Activated T-helper 9 cell treated with anti-CD3 and anti-CD28 coated beads, Interleukin-2, amount 50 U/mL, for 16 hours (primary cell): ENCODE measurements around the gene LRRC36.
A peak's percentile ranks its signal among the peaks of the same experiment; 100 is the strongest.

Source experiments
- DNase-seq: peaks from one replicate; pipeline ENCODE4 v3.0.0-alpha.2; 2020; ENCODE audit warnings: low read depth

LRRC36 gene

DNA sequence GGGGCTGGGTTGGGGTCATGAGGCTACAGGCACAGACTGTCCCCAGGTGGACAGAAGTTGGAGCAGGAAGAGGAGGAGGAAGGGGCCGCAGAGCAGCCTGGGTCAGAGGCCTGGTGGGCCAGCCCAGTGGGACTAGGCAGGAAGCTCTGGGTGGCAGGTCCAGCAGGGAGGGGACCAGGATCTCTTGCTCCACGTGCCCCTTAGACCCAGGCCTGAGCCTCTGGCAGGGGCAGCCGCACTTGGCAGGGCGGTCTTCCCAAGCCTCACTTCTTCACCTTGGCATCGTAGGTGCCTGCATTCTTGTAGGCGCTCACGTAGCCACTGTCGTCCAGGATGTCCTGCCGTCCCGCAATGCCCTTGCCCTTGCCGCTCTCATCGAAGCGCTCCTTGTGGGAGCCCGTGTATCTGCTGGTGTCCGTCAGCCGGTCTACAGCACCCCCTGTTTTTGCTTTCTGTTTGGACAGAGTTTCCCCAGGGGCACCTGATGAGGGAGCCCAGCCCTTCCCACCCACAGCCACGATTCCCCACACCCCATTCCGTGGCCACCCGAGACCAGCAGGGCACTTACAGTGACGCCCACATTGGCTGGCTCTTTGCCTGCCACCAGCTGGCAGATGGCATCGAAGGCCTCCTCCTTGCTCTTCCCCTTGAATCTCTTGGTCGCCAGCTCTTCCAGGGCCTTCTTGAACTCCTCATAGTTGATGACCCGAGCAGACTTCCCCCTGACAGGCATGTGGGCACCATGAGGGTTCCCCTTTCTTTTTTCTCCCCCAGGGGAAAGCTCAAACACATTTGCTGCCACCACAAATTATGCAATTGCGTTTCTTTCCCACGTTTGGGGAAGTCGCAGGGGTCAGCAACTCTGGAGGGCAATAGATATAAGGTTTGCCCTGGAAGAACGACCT is 63.5 kb downstream of the LRRC36 start:
- DNase-seq = no peak

DNA sequence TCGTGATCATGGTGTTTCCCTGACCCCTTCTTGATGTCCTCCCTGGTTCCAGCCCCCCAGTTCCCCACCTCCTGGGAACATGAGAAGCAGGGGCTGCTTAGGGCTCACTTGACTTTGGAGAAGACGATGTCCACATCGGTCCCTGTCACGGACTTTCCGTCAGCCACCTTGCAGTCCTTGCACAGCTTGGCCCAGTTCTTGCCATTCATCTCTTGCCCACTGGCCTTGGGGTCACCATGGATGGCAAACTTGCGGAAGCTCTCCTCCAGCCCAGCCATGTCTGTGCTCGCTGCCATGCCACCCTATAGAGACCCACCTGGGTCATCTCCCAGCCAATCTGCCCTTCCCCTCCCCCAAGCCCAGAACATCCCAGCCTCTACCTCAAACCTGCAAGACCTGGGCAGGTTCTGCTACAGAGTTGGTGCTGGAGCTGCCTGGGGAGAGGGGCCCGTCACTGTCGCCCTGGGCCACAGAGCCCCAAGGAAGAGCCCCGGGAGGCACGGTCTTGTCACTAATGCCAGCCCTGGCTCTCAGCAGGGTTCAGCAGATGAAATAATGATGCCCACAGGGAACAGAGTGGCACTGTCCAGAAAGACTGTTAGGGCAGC is 64.3 kb downstream of the LRRC36 start:
- DNase-seq = no peak

DNA sequence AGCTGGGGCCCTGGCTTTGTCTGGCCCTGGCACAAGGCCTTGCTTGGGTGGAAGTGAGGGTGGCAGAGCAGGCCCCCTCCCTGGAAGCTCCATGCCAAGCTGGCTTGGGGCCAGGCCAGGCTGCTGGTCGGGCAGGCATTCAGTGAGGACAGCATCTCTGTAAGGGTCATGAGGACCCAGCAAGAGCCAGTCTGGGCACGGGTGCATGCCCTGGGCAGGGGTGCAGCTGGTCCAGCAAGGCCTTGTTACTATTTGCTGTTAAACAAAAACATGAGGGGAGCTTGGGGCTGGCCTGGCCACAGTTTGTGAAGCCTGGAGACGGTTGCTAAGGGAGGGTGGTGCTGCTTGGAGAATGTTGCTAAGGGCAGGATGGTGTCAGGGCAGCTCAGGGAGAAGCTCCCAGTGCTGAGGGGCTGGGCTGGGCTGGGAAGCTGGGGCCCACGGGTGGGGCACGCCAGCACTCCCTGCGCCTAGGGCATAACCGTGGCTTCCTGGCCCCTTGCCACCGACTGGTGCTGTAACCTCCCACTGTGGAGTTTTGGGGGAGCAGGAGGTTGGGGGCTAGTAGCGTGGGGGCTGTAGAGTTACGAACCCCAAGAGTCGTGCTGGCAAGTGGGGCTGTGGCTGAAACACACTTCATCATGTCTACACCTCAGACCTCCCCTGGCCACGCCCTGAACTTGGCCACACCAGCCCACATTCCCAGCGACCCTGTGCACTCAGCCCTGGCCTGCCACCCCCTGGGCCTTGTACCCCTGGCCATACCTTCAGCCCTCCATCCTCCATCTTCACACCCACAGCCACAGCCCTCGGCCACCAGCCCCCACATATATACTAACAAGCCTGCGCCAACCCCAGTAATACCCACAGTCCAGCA is 65.0 kb downstream of the LRRC36 start:
- no peak for DNase-seq

DNA sequence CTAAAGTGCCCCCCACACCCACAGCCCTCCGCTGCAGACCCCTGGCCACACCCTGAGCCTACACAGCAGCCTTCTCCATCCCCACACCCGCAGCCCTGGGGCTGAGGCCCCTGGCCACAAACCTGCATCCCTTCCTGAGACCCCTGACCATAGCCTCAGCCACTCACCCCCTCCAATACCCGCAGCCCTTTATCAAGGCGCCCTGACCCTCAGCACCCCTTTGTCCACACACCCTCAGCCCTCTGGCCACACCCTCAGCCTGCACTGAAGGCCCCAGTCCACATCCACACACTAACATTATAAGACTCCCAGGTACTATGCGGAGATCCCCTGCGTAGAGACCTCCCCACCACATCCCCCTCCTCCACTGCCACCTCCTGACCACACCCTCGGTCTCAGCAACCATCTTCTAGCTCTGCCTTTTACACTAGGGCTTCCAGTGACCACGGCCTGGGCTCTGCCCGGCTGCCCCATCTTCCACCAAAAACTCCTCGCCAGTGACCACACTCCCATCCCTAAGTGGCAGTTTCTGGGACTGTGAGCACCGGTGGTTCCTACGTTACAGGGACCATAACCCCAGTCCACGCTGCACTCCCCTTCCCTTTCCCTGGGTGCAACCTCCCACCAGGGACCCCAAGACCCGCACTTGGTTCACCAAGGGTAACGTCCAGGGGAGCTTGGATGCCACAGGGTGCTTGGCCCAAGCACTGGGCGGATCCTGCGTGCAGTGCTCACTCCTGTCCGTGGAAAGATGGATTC is 65.9 kb downstream of the LRRC36 start:
- no peak for DNase-seq

DNA sequence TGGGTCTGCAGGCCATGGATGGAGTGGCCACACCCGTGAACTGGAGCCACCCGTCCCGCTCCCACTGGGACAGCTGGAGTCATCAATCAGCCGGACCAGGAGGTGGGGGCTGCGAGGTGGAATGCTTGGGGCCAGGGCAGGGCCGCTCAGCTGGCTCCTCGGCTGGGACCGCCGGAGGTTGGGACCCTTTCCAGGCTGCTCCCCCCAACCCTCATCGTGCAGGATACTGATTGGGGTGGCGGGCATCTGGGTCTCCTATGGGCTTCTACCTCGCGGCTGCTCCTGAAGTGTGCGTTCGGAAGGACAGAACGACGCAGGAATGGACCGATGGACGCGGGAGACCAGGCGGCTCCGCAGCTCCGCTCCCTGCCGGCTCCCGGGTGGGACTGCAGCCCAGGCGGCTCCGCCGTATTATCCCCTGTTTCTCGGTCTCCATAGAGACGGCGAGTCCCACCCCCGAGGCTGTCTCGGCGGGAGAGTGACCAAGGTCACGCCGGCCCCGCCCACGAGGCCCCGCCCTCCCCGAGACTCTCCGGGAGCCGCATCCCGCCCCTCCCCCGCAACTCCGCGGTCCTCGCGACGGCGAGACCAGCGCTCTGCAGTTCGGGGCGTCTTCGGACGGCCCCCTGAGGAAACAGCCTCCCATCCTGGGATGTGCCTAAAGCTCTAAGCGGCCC is 66.6 kb downstream of the LRRC36 start, which contains the start of gene TPPP3:
Gene TPPP3 (minus strand): TSS at position 388 of the 677 bp plus-strand sequence. CDS start 2,387 bp downstream, outside the sequence.
- no peak for DNase-seq

DNA sequence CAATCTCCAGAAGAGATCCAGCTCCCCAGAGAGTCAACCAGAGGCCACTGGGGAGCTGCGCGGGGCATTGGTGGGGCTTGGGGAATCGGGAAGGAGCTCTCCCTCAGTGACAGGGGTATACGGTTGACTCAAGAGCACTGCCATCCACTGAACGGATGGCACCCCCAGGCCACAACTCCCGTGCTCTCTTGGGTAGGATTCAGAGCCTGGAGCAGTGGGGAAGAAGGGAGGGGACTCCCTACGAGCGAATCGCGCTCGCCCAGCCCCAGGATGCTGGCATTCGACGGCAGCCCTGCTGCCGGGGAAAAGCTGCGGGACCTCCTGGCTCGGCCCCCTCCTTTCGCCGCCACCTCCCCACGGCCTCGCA is 67.2 kb downstream of the LRRC36 start:
- DNase-seq = no peak

DNA sequence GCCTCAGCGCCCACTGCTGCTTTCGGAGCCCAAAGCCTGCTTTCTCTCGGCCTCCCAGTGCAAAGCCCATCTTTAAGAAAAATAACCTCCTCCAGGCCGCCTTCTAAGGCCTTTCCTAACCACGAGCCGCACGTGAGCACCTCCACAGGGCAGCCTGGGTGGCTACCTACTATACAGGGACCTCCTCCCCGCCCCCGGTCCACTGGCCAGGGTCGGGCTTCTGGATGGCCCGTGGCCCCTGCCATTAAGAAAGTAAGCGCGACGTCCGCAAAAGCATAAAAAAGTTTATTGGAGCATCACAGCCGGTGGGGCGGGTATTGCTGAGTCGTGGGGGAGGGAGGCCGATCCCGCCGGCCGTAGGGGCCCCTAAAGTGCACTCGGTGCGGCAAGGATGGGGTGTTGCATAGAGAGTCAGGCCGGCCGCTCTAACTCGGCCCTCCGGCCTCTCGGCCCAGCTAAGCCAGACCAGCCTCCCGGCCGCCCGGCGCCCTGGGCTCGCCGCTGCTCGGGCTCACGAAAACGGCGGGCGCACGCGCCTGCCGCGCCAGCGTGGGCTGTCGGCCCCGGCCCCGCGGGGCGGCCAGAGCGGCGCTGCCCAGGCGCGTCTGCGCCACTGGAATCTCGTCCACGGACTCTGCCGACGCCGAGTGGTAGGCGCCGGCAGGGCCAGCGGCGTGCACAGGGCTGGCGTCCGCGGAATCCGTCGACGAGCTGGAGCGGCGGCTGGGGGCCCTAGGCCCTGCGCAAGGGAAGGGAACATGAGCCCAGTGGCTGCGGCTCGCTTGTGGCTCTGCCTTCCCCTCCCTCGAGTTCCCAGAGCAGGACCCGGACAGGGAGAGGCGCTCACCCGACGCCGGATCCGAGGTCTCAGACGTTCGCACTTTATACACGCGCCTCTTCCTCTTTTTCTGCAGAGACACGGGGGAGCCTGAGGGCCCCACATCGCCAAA is 67.8 kb downstream of the LRRC36 start:
- DNase-seq = no peak

DNA sequence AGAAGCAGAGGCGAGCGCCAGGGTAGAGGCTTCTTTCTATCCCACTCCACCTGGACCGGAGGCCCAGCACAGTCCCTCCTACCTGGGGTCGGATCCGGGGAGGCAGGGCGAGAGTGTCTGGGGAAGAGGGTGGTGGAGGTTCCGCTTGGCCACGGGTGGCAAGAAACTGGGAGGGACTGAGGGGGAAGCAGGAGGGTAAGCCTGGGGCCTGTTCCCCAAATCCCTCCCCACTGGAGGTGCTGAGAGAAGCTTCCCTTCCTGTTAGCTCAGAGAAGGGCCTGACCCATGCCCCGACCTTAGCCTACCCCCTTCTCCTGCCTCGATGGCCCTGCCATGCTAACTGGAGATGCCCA is 68.5 kb downstream of the LRRC36 start:
- no peak for DNase-seq

DNA sequence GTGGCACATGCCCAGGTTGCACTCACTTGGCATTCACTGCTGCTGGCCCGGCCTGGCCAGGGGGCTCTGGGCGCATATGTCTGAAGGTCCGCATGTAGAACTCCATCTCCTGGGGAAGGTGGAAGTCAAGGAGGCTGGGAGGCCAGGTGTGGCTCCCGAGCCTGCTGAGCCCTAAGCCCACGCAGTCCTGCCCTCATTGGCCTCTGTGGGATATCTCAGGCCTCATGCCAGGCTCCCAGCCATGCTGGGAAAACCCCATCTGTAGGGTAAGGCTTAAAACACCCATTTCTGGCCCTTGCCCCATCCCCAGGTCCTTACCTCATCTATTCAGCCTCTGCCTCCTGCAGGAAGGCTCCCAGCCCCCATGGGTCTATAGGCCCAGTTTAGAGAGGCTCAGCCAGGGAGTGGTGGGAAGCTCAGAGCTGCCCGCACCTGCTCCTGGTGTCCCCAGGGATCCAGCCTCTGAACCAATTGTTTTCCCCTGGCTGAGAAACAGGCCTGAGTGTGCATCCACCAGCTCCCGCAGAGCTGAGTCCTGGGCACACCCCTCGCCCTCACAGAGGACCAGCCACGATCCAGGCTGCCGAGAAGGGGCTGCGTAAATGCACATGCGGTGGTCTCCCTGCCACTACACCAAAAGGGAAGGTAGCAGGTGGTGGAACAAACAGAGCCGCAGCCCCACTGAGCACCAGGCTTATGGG is 69.0 kb downstream of the LRRC36 start:
- no peak for DNase-seq

DNA sequence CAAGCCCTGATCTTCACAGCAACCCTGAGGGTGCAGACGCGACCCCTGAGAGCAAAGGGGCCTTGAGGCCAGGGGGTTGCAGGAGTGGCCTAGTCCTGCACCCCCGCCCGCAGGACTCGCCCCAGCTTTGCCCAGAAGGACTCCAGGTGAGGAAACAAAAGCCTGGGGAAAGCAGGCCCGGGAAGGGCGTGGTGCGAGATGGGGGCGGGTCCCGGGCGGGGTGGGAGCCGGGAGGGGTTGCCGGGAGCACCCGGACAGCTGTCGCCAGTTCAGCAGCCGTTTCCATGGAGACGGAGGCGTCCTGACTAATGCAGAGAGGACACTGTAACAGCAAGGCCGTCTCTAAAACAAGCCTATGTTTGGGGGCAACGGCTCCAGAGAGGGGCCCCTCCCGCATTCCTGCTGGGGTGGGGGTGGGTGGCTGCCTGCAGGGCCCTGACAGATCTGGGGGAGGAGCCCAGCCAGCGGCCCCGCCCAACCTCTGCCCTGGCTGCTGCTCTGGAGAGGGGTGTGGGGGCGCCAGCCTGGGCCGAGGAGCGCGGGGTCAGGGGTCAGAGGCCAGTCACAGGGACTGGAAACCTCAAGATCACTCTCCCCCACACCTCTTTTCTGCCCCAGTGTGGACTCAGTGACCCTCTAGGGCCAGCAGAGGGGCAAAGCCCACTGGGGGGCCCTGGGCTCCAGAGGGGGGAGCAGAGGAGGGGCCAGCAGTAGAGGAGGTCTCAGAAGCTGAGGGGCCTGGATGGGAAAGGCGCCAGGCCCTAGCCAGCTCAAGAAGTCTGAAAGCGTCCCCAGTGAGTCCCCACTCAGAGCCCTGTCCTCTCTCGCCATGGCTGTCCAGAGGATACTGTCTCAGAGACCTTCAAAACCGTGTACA is 69.8 kb downstream of the LRRC36 start:
- DNase-seq = no peak

DNA sequence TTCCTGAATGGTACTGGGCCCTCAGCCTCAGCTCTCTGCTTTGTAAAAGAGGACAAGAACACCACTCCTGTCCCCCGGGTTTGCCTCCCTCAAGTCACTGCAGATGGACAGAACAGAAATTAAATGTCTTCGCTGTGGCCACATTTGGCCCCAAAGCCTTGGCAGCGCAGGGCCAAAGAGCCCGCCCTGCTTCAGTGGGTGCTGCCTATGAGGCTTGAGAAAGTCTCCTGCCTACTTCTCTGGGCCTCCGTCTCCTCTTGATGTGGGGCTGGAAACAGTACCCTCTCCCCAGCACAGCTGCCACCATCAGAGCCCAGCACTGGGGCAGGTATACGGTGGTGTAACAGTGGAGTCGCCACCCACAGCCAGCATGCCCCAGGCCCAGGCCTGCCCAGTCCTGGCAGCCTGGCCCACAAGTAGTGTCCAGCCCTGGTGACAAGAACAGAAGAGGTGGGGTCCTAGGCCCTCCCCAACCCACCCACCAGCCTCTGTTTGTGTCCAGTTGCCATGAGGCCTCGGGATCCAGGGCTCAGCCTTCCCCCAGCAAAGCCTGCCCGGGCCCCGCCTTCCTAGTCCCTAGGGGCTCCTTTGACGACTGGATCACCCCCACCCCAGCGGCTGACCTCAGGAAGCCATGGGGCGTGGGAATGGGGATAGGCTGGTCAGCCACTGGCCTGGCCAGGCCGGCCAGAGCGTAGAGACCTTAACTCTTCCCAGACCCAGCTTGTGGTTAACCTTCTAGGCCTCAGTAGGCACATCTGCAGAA is 70.6 kb downstream of the LRRC36 start:
- no peak for DNase-seq

DNA sequence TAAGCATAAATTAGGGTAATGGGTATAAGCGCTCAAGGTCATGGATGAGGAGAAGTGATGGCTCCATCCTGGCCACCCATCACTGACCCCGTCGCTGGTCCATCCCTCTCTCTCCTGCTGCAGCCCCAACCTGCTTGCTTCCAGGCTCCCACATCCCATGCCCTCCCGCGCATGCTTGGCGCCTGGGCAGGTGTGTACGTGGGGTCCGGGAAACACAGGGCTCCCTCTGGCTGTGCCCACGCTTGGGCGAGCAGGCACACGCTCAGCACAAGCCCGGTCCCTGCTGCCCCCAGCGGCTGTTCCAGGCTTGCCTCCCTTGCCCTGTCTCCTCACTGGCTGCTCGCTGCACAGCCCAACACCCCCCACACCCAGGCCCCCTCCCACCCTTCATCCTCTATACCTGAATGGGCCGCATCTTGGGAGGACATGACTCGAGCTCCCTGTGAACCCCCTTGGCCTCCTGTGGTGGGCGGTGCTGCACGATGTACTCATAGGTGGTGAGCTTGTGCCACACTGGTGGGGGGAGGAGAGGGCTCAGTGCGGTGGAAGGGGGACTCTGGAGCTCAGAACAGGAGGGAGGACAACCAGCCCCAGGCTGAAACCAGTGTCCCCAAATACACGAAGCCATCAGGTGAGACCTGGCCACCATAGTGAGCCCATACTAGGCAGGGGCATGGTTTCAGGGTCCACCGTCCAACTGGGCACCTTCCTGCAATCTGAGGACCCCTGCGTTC is 71.4 kb downstream of the LRRC36 start:
- DNase-seq = no peak

DNA sequence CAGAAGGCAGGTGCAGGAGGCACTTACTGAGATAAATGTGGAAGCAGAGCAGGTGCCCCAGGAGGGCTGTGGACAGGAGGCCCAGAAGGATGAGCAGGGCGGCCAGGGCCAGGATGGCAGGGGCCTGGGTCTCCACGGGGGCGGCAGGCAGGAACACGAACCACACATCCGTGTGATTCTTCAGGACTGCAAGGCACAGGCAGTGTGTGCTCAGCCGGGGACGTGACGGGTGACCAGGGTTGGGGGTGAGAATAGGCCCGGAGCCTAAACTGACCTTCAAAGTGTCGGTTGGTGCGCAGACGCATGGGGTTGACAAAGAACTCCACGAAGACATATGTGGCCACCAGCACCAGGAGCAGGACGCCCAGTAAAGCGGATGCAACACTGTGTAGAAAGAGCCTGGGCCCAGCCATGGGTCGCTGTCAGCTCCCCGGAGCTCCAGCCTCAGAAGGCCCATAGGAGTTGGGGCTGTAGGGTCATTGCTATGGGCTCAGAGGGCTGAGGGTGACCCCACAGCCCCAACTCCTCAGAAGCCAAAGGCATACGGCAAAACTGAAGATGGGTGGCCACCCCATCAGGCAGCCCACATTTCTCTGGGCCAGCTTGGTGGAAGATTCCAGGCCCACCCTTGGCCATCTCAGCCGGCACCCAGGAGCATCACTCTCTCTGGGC is 72.1 kb downstream of the LRRC36 start:
- no peak for DNase-seq

DNA sequence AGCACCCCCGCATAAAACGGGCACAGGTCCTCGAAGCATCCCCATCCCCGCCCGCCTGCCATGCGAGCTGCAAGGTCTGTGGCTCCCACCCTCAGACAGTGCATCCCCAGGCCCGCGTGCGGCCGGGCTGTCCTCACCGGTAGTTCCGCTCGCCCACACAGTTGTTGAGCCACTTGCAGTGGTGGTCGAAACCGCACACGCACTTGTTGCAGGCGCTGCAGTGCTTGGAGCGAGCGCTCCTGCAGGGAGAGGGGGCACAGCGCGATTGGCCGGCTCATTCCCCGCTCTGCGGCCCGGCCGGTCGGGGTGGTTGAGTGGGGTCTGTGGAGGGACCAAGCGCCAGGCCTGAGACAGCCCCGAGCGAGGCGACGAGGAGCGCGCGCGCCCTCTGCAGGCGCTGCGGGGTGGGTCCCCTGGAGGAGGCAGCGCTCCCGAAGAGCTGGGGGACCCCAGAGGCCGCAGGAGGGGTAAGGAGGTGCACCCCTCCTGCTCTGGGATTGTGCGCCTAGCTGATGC is 72.7 kb downstream of the LRRC36 start:
- peak; percentile 23 for DNase-seq

DNA sequence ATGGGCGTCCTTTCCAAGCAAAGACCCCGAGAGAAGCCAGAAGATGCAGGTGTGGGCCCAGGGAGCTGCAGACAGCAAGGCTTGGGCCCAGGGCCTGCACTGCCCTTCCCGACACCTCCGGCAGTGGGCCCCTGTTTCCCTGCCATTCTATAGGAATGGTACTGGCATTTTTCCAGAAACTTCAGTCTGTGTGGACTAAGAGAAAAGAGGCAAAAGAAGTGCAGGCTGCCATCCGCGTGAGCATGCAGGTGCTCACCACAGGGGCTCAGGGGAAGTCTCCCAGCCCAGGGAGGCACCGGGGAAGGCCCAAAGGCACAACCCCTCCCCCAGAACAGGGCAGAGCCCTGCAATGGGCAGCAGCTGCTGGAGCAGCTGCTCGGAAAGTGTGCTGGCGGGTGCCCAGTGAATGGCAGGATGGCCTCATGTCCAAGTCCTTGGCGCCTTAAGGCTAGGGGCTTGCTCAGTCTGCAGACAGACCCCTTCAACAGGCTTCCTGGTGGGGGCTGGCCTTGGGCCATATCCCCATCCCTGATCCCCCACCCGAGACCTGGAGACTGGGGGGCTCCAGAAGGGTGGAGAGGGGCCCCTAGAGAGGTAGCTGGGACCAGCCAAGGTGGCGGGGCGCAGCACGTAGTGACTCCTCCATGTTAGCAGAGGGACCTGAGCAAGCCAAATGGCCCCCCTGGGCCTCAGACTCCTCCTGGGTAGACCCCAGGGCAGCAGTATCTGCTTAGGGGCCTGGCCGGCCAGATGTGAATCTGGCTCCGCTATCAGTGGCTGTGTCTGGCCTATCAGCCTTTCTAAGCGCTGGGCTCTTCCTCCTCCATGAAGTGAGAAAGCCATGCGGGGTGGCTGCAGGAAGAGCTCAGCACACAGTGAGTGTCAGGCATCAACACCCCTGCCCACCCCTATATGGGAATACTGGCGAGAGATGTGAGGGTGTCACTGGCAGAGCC is 73.4 kb downstream of the LRRC36 start:
- DNase-seq = no peak
